KOPT-K1 (cell line): Measurements from ENCODE around the gene STRIP1.

ENCODE experiments used
- H3K27ac ChIP-seq: fragments of 200-600 bp; sonication (generic); 2 replicates; pipeline ENCODE4 v1.5.1; 2016; ENCODE audit warnings: antibody characterized with exemption, mild to moderate bottlenecking, low read depth, low read length; ENCODE audit not compliant: poor library complexity, severe bottlenecking
- H3K36me3 ChIP-seq: fragments of 200-600 bp; sonication (generic); 2 replicates; pipeline ENCODE4 v1.5.1; 2017; ENCODE audit warnings: antibody characterized with exemption, mild to moderate bottlenecking, low read length, moderate library complexity; ENCODE audit not compliant: insufficient read depth
- H3K9me3 ChIP-seq: fragments of 200-600 bp; sonication (generic); 2 replicates; pipeline ENCODE4 v1.5.1; 2017; ENCODE audit warnings: antibody characterized with exemption, low read length, mild to moderate bottlenecking; ENCODE audit not compliant: insufficient read depth, poor library complexity, severe bottlenecking

Gene STRIP1

GRCh38 chr1:110032327-110032726 lies 2.1 kb upstream of the STRIP1 start:
- Histone ChIP-seq H3K27ac (peak overlapping the region; percentile 66), H3K36me3 (peaks cover 4% of the 10 kb centered on the region), H3K9me3 (no peaks in the 10 kb centered on the region)

GRCh38 chr1:110033421-110033820 lies 1.0 kb upstream of the STRIP1 start:
- peaks cover 14% of the 10 kb centered on the region for H3K36me3 ChIP-seq
- H3K9me3 ChIP-seq: no peaks in the 10 kb centered on the region
- H3K27ac ChIP-seq: peak overlapping the region; percentile 66

- no peaks in the 10 kb centered on the region for H3K9me3 ChIP-seq
- H3K36me3 ChIP-seq: peaks cover 20% of the 10 kb centered on the region
- peak overlapping the region; percentile 66 for H3K27ac ChIP-seq
Observed at GRCh38 chr1:110034040-110034450, 379 bp upstream of the STRIP1 start.

GRCh38 chr1:110035236-110035752 lies 870 bp downstream of the STRIP1 start:
- H3K27ac ChIP-seq: peak overlapping the region; percentile 66
- no peaks in the 10 kb centered on the region for H3K9me3 ChIP-seq
- H3K36me3 ChIP-seq: peaks cover 33% of the 10 kb centered on the region

GRCh38 chr1:110038271-110038670 lies 3.8 kb downstream of the STRIP1 start:
- Histone ChIP-seq H3K27ac (no peak overlapping the region), H3K9me3 (no peaks in the 10 kb centered on the region), H3K36me3 (peaks cover 62% of the 10 kb centered on the region)

GRCh38 chr1:110039641-110040040 lies 5.2 kb downstream of the STRIP1 start:
- no peaks in the 10 kb centered on the region for H3K9me3 ChIP-seq
- H3K27ac ChIP-seq: no peak overlapping the region
- H3K36me3 ChIP-seq: peaks cover 76% of the 10 kb centered on the region

- Histone ChIP-seq H3K27ac (no peak overlapping the region), H3K9me3 (no peaks in the 10 kb centered on the region), H3K36me3 (peaks cover 85% of the 10 kb centered on the region)
Observed at GRCh38 chr1:110040548-110040947, 6.1 kb downstream of the STRIP1 start.

- peaks cover 100% of the 10 kb centered on the region for H3K36me3 ChIP-seq
- no peak overlapping the region for H3K27ac ChIP-seq
- H3K9me3 ChIP-seq: no peaks in the 10 kb centered on the region
Observed at GRCh38 chr1:110043016-110043415, 8.6 kb downstream of the STRIP1 start.

- H3K27ac ChIP-seq: no peak overlapping the region
- peaks cover 100% of the 10 kb centered on the region for H3K36me3 ChIP-seq
- H3K9me3 ChIP-seq: no peaks in the 10 kb centered on the region
Observed at GRCh38 chr1:110047463-110047862, 13.0 kb downstream of the STRIP1 start.

- H3K36me3 ChIP-seq: peaks cover 100% of the 10 kb centered on the region
Observed at GRCh38 chr1:110048240-110048639, 13.8 kb downstream of the STRIP1 start.

GRCh38 chr1:110048923-110049601 lies 14.6 kb downstream of the STRIP1 start:
- Histone ChIP-seq H3K27ac (no peak overlapping the region), H3K9me3 (no peaks in the 10 kb centered on the region), H3K36me3 (peaks cover 100% of the 10 kb centered on the region)

More at GRCh38 chr1:110048240-110048639, 13.8 kb downstream of the STRIP1 start:
- H3K9me3 ChIP-seq: no peaks in the 10 kb centered on the region
- no peak overlapping the region for H3K27ac ChIP-seq

- Histone ChIP-seq H3K27ac (no peak overlapping the region), H3K36me3 (peaks cover 100% of the 10 kb centered on the region), H3K9me3 (no peaks in the 10 kb centered on the region)
Observed at GRCh38 chr1:110049801-110050601, 15.6 kb downstream of the STRIP1 start.

GRCh38 chr1:110050602-110051261 lies 16.3 kb downstream of the STRIP1 start:
- H3K36me3 ChIP-seq: peaks cover 100% of the 10 kb centered on the region
- no peak overlapping the region for H3K27ac ChIP-seq
- H3K9me3 ChIP-seq: no peaks in the 10 kb centered on the region

GRCh38 chr1:110051262-110051648 lies 16.8 kb downstream of the STRIP1 start:
- no peaks in the 10 kb centered on the region for H3K9me3 ChIP-seq
- no peak overlapping the region for H3K27ac ChIP-seq
- H3K36me3 ChIP-seq: peaks cover 100% of the 10 kb centered on the region
